Osteocyte (in vitro differentiated cells): ENCODE results near the gene FKBP11. TPM values are rescaled to one million over a fixed set of nuclear protein-coding genes. Genes with fewer than 3 reads are reported as not detected.
A peak's percentile ranks its signal among the peaks of the same experiment; 100 is the strongest.
"Not testable (repeated sequence)": the region's sequence is repeated elsewhere in the genome, so short reads cannot be mapped to it uniquely, and the experiment has no call there.

ENCODE experiments used
- DNase-seq: peaks from one replicate; pipeline ENCODE4 v3.0.0; 2021; ENCODE audit warnings: mixed read lengths; ENCODE audit not compliant: unreplicated experiment; ENCODE audit errors: extremely low spot score
- H3K27ac Mint-ChIP-seq: one replicate; pipeline ENCODE4 v1.8.0; 2021; ENCODE audit warnings: mild to moderate bottlenecking, mixed read lengths; ENCODE audit not compliant: unreplicated experiment
- H3K27me3 Mint-ChIP-seq: one replicate; pipeline ENCODE4 v1.8.0; 2021; ENCODE audit warnings: mixed read lengths; ENCODE audit not compliant: unreplicated experiment
- H3K36me3 Mint-ChIP-seq: one replicate; pipeline ENCODE4 v1.8.0; 2021; ENCODE audit warnings: mixed read lengths; ENCODE audit not compliant: unreplicated experiment
- H3K4me1 Mint-ChIP-seq: one replicate; pipeline ENCODE4 v1.8.0; 2021; ENCODE audit warnings: mixed read lengths; ENCODE audit not compliant: unreplicated experiment
- H3K4me3 Mint-ChIP-seq: one replicate; pipeline ENCODE4 v1.8.0; 2021; ENCODE audit warnings: mild to moderate bottlenecking, moderate library complexity, mixed read lengths; ENCODE audit not compliant: unreplicated experiment
- H3K9me3 Mint-ChIP-seq: one replicate; pipeline ENCODE4 v1.8.0; 2021; ENCODE audit warnings: mixed read lengths; ENCODE audit not compliant: unreplicated experiment
- total RNA-seq: library from RNA; stranded (reverse); gene quantifications from 2 replicates; pipeline ENCODE4 v1.2.1, GENCODE V29; 2021
- TF ChIP-seq, protein P1 (sequence below): fragments of 200-600 bp; sonication (generic); IDR thresholded peaks from 2 replicates; pipeline ENCODE4 v1.5.0; 2021; ENCODE audit warnings: antibody characterized with exemption, mild to moderate bottlenecking, moderate library complexity

The FKBP11 gene
- total RNA-seq, 1 donor from 2014 or later, result 16.4 TPM

DNA sequence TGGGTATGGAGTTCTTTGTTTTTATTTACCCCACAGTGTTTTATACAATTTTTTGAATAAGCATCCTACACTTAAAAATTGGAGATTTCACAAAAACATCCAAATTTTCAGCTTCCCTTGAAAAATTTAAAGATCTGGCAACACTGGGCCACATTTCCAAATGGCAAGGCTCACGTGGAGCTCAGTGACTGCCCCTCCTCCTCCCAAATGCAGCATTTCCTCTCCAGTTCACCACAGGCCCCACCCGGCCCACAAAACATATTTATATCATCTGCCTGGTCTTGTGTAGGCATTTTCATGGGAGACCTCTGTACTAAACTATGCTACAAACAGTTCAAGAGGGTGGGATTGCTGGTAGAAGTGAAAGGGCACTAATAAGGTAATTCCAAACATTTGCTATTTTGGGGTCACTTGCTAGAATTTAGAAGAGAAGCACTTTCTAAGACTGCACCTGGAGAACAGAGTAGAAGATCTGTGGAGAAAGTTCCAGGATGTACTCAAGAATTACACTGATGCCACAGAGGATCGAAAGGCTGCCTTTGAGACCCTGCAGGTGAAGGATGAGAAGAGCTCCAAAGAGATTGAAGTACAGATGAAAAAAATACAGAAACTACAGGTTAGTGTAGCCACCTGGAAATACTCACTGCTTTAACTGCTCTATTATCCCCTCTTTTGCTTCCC, 7.3 kb downstream of the FKBP11 start:
- DNase-seq, result no peak
- Mint-ChIP-seq H3K36me3 (peaks cover 10% of the 10 kb centered on the region), H3K4me3 (no peak overlapping the region), H3K4me1 (no peaks in the 10 kb centered on the region), H3K27me3 (no peaks in the 10 kb centered on the region), H3K9me3 (no peaks in the 10 kb centered on the region), H3K27ac (no peak overlapping the region)
- TF ChIP-seq, protein P1, sequence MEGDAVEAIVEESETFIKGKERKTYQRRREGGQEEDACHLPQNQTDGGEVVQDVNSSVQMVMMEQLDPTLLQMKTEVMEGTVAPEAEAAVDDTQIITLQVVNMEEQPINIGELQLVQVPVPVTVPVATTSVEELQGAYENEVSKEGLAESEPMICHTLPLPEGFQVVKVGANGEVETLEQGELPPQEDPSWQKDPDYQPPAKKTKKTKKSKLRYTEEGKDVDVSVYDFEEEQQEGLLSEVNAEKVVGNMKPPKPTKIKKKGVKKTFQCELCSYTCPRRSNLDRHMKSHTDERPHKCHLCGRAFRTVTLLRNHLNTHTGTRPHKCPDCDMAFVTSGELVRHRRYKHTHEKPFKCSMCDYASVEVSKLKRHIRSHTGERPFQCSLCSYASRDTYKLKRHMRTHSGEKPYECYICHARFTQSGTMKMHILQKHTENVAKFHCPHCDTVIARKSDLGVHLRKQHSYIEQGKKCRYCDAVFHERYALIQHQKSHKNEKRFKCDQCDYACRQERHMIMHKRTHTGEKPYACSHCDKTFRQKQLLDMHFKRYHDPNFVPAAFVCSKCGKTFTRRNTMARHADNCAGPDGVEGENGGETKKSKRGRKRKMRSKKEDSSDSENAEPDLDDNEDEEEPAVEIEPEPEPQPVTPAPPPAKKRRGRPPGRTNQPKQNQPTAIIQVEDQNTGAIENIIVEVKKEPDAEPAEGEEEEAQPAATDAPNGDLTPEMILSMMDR, result no peak

DNA sequence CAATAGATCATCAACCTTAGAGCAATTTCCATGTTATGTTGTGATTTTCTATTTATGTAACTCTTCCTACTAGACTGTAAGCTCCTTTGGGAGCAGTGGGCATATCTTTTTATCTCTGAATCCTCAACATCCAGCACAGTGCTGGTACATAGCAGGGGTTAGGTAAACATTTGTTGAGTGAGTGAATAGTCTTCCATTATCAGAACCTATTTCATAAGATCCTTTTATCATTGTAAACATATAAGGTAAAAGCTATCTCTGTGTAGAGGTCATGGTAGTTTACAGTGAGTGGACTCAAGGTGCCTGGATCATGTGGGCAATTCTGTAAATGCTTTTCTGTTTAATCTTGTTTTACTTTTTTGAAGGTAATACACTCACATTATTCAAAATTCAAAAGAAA, 15.1 kb downstream of the FKBP11 start:
- H3K9me3 Mint-ChIP-seq, result no peaks in the 10 kb centered on the region
- no peak for DNase-seq
- H3K27ac Mint-ChIP-seq, result no peak overlapping the region
- no peak overlapping the region for H3K4me3 Mint-ChIP-seq
- TF ChIP-seq, protein P1, result no peak
- no peaks in the 10 kb centered on the region for H3K36me3 Mint-ChIP-seq
- no peaks in the 10 kb centered on the region for H3K4me1 Mint-ChIP-seq
- no peaks in the 10 kb centered on the region for H3K27me3 Mint-ChIP-seq

DNA sequence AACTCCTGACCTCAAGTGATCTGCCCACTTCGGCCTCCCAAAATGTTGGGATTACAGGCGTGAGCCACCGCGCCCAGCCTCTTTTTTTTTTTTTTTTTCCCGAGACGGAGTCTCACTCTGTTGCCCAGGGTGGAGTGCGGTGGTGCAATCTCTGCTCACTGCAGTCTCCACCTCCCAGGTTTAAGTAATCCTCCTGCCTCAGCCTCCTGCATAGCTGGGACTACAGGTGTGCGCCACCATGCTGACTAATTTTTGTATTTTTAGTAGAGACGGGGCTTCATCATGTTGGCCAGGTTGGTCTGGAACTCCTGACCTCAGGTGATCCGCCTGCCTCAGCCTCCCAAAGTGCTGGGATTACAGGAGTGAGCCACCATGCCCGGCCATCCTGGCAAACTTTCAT, 15.6 kb downstream of the FKBP11 start:
- not testable (repeated sequence) for DNase-seq, H3K9me3 Mint-ChIP-seq, H3K27me3 Mint-ChIP-seq, H3K36me3 Mint-ChIP-seq, H3K27ac Mint-ChIP-seq, H3K4me3 Mint-ChIP-seq, H3K4me1 Mint-ChIP-seq

DNA sequence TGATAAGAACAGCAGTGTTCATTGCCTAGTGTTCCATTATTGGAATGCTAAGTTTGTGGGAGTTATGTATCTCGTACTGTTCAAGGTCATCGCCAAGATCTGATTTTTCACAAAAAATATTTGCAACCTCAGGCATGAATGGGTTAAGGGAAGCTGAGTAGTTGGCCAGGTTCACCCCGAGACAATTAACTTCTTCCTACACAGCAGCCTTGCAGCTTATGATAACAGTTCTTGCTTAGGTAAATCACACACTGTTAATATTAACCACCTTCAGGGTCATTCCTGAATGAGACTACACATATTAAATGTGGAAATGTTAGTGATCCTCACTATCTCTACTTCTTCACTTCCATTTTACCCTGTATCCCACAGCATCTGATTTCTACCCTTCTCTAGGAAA, 18.0 kb downstream of the FKBP11 start:
- Mint-ChIP-seq H3K27ac (no peak overlapping the region), H3K36me3 (no peaks in the 10 kb centered on the region), H3K4me1 (peaks cover 5% of the 10 kb centered on the region), H3K9me3 (no peaks in the 10 kb centered on the region), H3K27me3 (no peaks in the 10 kb centered on the region), H3K4me3 (no peak overlapping the region)
- TF ChIP-seq, protein P1, result no peak
- DNase-seq, result no peak

DNA sequence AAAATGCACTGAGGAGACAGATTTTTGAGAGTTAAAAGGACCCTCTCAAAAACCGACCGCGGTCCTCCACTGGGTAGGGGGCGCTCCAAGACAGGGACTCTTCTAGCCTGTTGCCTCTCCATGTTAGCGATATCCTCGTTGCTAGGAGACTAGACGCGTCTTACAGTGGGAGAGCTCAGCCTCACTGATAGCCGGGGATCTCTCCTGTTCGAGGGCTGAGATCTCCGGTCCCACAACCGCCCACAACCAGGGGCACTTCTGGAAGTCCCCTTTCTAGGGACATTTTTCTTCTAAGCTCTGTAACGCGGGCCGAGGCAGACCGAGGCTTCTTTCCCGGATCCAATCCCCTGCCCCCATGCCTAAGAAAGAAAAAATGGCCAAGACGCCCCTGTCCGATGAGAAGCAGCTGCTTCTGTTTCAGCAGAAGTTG, 21.3 kb downstream of the FKBP11 start:
- H3K27me3 Mint-ChIP-seq, result no peaks in the 10 kb centered on the region

More for the DNA sequence above, 21.3 kb downstream of the FKBP11 start:
- no peak overlapping the region for H3K27ac Mint-ChIP-seq
- H3K4me3 Mint-ChIP-seq, result peak overlapping the region; percentile 80
- peak; percentile 94 for DNase-seq
- H3K9me3 Mint-ChIP-seq, result no peaks in the 10 kb centered on the region
- H3K4me1 Mint-ChIP-seq, result peaks cover 5% of the 10 kb centered on the region
- TF ChIP-seq, protein P1, result peak; percentile 79
- H3K36me3 Mint-ChIP-seq, result no peaks in the 10 kb centered on the region
